Endothelial cell of umbilical vein (primary cell): ENCODE data around the gene SPNS2.

ENCODE experiments used
- CTCF ChIP-seq, 2 donors: IDR thresholded peaks; 1 replicate in 1 of 2; 2 replicates in 1 of 2; pipeline ENCODE4 v1.5.1; 2011; ENCODE audit warnings: low read length in 2 of 2, mild to moderate bottlenecking in 2 of 2, moderate library complexity in 2 of 2, control low read depth in 1 of 2, inconsistent platforms in 1 of 2, low read depth in 1 of 2; ENCODE audit not compliant: insufficient read depth in 1 of 2; ENCODE audit errors: extremely low read depth in 1 of 2
- EZH2 ChIP-seq: IDR thresholded peaks from 2 replicates; pipeline ENCODE4 v1.6.1; 2012; ENCODE audit warnings: borderline replicate concordance, low read depth, mild to moderate bottlenecking, moderate library complexity, low read length, inconsistent platforms; ENCODE audit not compliant: severe bottlenecking
- FOS ChIP-seq: IDR thresholded peaks from 2 replicates; pipeline ENCODE4 v1.6.1; 2011; ENCODE audit warnings: mild to moderate bottlenecking, low read length, moderate library complexity, borderline replicate concordance; ENCODE audit not compliant: insufficient read depth
- GATA2 ChIP-seq: IDR thresholded peaks from 2 replicates; pipeline ENCODE4 v1.7.0; 2011; ENCODE audit warnings: low read depth, mild to moderate bottlenecking, moderate library complexity, mixed read lengths, low read length; ENCODE audit not compliant: insufficient read length, insufficient read depth
- MAX ChIP-seq: IDR thresholded peaks from 2 replicates; pipeline ENCODE4 v1.6.1; 2011; ENCODE audit not compliant: insufficient read depth, insufficient read length
- MYC ChIP-seq: IDR thresholded peaks from one replicate; pipeline ENCODE4 v1.6.1; 2011; ENCODE audit warnings: mild to moderate bottlenecking, low read depth, low read length
- POLR2A ChIP-seq: IDR thresholded peaks from 2 replicates; pipeline ENCODE4 v1.6.1; 2012; ENCODE audit warnings: low read depth, mild to moderate bottlenecking, control low read depth, low read length
- POLR2AphosphoS5 ChIP-seq: IDR thresholded peaks from 2 replicates; pipeline ENCODE4 v1.6.1; 2012; ENCODE audit warnings: low read depth, mild to moderate bottlenecking, control low read depth, low read length, moderate library complexity; ENCODE audit not compliant: insufficient read depth

GRCh38 chr17:4577386-4577993 is 78.8 kb downstream of the SPNS2 start:
- TF ChIP-seq CTCF (IDR thresholded peaks at IDR 0.05; ENCODE audit: extremely low read depth in 1 of 2, insufficient read depth in 1 of 2, low read depth in 1 of 2, low read length in 2 of 2) (no peak), EZH2 (no peak), POLR2AphosphoS5 (no peak), FOS (no peak), POLR2A (no peak), MAX (no peak), MYC (no peak), GATA2 (no peak)
